Kidney epithelial cell (primary cell): ENCODE results near the gene HOXB8. TPM values are rescaled to one million over a fixed set of nuclear protein-coding genes. Genes with fewer than 3 reads are reported as not detected.

Experiments
- DNase-seq: peaks from one replicate; pipeline ENCODE4 v3.0.0-alpha.2; 2010; ENCODE audit warnings: low read depth
- H3K27me3 ChIP-seq: 2 replicates; pipeline ENCODE4 v1.6.0; 2011; ENCODE audit warnings: low read length; ENCODE audit not compliant: control insufficient read depth, insufficient read depth
- H3K36me3 ChIP-seq: 2 replicates; pipeline ENCODE4 v1.5.1; 2011; ENCODE audit warnings: low read length; ENCODE audit not compliant: control insufficient read depth, insufficient read depth
- H3K4me3 ChIP-seq: 2 replicates; pipeline ENCODE4 v1.5.1; 2011; ENCODE audit warnings: low read depth, mild to moderate bottlenecking, control low read depth, low read length
- total RNA-seq: library from RNA; depleted of rRNA; stranded (reverse); fragments of >200 nt; gene quantifications from 2 replicates; pipeline ENCODE4 v1.2.3, GENCODE V29; 2015
- TF ChIP-seq, protein P1 (sequence below): IDR thresholded peaks from 2 replicates; pipeline ENCODE4 v1.5.1; 2011; ENCODE audit warnings: mild to moderate bottlenecking, moderate library complexity, low read length, control low read depth, inconsistent platforms; ENCODE audit not compliant: insufficient read depth, poor library complexity, severe bottlenecking

Gene HOXB8
- total RNA-seq, 1 donor from 2014 or later: 7.5 TPM

DNA sequence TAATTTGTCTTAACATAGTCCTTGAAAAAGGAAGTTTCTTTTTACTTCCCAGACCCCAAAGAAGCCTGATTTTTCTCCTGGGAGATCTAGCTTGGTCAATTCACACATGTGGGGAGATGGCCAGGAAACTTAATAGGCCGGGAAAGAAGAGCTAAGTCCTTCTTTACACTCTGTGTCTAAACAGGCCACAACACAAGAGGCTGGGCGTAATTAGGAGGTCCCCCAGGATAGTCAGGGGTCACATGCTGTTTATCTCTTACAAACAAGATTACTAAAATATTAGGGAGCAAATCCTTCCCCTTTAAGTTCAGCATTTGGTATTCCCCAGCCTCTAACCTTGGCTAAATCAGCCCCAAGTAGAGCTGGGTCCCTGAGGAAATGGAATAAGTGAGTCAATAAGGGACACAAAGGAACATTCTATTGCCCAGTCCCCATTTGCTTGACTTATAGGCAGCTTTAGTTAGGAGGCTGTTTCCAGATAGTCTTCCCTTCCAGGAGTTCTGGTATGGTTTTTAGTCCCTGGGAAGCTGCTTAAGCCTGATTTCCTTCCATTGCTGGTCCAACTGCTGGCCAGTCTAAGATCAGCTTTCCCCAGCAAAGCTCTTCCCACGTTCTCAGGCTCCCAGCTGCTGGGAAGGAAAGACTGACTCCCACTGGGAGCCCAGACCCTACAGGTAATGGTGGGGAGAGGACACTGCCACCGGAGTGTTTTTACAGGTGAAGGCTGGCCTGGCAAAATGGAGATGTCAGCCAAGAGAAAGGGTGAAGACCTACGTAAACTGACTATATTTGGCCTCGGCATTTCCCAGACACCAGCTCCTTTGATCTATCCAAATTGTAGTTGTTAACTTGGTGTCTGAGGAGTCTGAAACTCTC is 25.1 kb upstream of the HOXB8 start:
- Histone ChIP-seq H3K36me3 (peaks cover 1% of the 10 kb centered on the region), H3K4me3 (no peak overlapping the region), H3K27me3 (no peaks in the 10 kb centered on the region)
- DNase-seq: no peak
- TF ChIP-seq, protein P1, sequence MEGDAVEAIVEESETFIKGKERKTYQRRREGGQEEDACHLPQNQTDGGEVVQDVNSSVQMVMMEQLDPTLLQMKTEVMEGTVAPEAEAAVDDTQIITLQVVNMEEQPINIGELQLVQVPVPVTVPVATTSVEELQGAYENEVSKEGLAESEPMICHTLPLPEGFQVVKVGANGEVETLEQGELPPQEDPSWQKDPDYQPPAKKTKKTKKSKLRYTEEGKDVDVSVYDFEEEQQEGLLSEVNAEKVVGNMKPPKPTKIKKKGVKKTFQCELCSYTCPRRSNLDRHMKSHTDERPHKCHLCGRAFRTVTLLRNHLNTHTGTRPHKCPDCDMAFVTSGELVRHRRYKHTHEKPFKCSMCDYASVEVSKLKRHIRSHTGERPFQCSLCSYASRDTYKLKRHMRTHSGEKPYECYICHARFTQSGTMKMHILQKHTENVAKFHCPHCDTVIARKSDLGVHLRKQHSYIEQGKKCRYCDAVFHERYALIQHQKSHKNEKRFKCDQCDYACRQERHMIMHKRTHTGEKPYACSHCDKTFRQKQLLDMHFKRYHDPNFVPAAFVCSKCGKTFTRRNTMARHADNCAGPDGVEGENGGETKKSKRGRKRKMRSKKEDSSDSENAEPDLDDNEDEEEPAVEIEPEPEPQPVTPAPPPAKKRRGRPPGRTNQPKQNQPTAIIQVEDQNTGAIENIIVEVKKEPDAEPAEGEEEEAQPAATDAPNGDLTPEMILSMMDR: no peak

DNA sequence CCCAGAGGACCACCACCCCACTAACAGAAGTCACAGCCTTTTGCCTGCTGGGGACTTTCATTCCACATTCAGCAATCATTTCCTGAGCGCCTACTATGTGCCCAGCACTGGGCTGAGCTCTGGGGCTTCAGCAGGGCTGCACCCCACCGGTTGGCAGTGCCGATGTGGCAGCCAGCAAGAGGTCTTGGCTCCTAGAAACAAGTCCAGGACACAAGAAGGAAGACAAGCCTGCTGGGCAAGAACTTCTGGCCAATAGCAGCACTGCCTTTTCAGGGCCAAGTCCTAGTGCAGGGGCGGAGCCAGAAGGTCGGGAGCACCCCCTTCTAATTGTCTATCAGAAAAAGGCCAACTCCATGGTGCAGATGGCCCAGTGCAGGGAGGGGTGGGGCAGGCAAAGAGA is 24.0 kb upstream of the HOXB8 start:
- H3K4me3 ChIP-seq: no peak overlapping the region
- no peak for DNase-seq
- H3K36me3 ChIP-seq: peaks cover 1% of the 10 kb centered on the region
- TF ChIP-seq, protein P1: no peak
- no peaks in the 10 kb centered on the region for H3K27me3 ChIP-seq

DNA sequence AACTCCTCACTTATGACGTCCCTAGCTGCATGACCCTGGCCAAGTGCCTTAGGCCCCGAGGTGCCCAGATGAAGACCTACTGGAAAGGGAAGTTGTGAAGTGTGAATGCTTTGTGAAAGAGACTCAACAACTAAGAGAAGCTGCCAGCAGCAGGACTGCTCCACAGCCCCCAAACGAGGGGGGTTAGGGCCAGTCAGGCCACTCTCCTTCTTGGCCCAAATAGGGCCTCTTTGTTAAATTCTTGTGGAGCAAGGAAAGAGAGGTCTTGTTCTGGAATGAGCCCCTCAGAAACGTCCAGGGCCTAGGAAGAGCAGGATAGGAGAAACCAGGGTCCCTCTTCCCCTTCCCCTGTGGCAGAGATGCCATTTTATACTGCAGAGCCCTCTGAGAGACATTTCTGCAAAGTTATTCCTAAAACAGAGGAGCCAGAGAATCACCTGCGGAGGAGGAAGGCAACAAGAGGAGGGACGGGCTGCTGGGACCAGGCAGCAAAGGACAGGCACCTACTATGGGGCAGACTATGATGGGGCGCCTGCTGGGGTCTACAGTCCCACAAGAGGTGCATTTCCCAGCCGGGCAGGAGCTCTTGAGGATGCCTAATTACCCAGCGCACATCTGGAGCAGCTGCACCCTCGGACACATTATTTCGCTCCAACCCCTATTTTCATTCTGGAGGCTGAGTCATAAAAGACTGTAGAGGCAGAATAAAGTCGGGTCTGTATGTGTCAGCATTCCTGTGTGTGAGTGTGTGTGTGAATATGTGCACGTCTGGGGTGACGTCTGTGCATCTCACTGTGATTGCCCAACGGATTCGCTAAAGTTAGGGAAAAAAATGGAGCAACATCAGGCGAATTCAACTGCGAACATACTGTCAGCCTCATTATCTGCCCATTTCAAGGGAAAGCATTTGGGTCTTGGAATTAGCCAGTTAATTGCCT is 22.5 kb upstream of the HOXB8 start:
- no peaks in the 10 kb centered on the region for H3K27me3 ChIP-seq

DNA sequence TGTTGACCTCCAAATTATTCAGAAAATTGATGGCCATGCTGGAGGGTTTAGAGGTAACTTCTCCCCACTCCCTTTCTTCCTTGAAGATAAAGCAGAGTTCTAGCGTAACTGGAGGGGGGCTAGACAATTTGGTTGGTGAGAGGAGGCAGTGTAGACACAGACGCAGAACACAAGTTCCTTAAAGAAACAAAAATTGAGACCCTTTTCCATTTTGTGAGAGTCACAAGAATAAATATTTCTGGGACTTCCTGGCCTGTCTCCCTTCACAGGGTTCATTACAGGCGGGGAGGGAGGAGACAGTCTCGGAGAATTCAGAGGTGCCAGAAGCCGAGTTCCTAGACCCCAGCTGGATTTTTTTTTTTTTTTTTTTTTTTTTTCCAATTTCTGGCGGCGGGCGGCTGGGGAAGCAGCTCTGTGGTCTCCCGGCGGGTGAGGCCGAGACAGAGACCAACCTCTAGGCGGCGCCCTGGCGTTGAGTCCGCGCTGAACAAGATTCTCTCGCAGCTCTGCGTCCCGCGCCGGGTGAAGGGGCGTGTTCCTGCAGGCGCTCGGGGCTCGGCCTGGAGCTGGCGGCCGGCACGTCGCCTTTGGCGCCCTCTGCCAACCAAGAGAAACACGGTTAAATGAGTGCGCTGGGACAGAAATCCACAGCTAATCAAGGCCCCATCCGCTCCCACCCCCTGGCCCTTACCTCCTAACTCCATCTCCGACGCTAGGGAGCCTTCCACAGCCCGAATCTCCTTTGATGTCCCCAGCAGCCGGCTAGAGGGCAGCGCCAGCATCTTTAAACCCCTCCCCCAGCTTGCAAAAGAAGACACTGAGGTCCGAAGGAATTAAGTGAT is 21.3 kb upstream of the HOXB8 start:
- TF ChIP-seq, protein P1: peak; percentile 80

More for the DNA sequence above, 22.5 kb upstream of the HOXB8 start:
- DNase-seq: peak; percentile 85
- Histone ChIP-seq H3K36me3 (no peaks in the 10 kb centered on the region), H3K4me3 (no peak overlapping the region)
- TF ChIP-seq, protein P1: no peak

DNA sequence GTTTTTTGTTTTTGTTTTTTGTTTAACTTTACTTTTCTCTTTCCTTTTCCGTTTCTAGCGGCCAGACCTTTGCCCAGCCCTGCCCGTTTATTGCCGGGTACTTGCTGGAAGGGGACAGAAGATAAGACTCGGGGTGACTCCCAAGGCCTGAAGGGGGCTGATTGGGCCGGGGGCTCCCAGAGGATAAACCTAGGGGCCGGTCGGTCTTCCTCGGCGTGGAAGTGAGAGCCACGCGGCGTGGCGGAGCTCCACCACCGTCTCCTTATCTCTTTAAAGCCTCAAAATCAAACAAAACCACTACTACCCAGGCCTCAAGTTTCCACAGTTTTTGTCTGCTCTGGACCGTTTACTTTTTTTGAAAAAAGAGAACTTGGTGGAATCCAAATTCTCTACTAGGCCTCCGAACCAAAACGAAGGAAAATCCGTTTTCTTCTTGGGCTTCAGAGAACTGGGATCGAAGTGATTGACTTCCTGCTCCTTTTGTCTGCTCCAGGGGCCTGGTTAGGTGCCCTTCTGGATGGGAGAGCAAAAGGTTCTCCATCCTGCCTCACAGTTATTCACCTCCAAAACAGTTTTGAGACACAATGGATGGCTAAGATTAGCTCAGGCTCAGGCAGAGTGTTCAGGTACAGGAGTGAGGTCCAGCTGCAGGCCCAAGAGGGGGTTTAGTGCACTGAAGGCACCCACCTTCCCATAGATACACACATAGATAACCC is 19.6 kb upstream of the HOXB8 start:
- DNase-seq: no peak
- Histone ChIP-seq H3K4me3 (no peak overlapping the region), H3K36me3 (no peaks in the 10 kb centered on the region), H3K27me3 (no peaks in the 10 kb centered on the region)
- TF ChIP-seq, protein P1: no peak

More for the DNA sequence above, 21.3 kb upstream of the HOXB8 start:
- H3K36me3 ChIP-seq: no peaks in the 10 kb centered on the region
- DNase-seq: peak; percentile 80
- H3K4me3 ChIP-seq: no peak overlapping the region
- H3K27me3 ChIP-seq: no peaks in the 10 kb centered on the region
